HG02678 (cell line): ENCODE measurements around the gene TMEM207.

Source experiments
- ATAC-seq: cut with Tn5 transposase; IDR thresholded peaks from one replicate; pipeline ENCODE4 v1.9.1; 2021; ENCODE audit warnings: mild to moderate bottlenecking, moderate library complexity; ENCODE audit not compliant: unreplicated experiment

Gene TMEM207

GRCh38 chr3:190444576-190445145 lies 5.0 kb downstream of the TMEM207 start:
- ATAC-seq: no peak

DNA sequence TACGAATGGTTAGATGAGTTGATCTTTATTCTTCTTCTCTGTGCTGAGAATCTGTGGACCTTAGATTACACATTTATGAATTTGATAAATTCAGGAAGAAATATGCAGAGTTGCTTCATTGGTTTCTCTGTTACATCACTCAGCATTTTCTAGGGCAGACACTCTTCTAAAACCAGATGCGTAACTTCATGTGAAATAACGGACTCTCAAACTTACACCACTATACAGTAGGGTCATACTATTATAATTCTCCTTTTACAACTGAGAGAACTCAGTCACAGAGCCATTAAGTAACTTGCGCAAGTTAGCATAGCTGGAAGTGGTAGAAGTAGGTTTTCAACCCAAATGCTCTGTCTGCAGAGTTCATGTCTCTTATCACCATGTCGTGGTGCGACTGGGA lies 5.7 kb downstream of the TMEM207 start:
- ATAC-seq: no peak

DNA sequence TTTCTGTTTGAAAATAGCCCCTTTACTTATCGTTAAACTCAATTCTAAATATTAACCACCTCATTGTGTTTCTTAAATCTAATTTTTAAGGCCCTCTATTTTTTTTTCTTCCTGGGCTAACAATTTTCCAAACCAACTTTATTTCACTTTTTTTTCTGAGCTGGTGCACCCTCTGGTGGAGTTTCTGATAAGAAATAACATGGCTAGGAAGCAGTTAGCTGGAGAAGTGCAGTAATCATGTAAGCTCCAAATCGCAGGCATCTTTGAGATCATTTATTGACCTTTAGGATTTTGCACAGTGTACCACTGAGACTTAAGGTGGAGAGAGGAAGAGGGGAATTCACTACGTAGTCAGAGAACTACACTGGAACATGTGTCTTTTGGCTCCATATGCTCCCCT lies 6.4 kb downstream of the TMEM207 start:
- ATAC-seq: no peak

GRCh38 chr3:190442240-190442639 lies 7.5 kb downstream of the TMEM207 start:
- no peak for ATAC-seq

DNA sequence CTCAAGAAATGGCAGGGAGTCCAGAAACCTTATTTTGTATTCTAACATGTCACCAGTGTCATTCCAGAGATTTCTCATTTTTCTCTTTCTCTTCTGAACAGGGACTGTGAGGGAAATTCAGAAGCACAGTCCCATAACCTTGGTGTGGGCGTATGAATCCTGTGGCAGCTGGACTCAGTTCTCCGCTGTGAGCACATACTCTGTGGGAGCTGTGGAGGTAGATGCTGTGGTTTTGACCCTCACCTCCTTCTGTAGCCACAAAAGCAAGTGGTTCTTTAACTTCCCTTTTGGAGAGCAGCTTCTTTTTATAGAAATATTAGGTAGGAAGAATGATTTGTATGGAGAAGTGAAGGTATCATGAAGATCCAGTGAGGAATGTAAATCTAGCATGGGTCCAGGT lies 13.4 kb downstream of the TMEM207 start:
- ATAC-seq: no peak

DNA sequence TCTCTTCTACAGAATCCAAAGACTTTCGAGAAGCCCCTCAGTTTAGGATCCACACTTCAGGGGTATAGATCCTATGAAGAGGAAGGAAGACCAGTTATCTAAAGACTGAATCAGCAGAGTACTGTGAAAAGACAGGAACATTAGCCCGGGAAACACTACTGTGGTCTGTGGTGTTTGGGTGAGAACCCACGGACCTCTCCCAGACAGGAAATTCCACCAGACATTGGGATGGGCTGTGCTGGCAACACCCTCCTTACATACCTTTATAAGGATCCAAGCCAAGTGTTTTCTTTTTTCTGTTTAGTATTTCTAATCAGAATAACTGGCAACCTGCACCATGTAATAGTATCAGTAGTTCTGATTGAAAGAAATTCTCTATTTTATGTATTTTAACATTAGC lies 14.1 kb downstream of the TMEM207 start:
- no peak for ATAC-seq

GRCh38 chr3:190433626-190434025 lies 16.1 kb downstream of the TMEM207 start:
- ATAC-seq: no peak

GRCh38 chr3:190432216-190432615 lies 17.5 kb downstream of the TMEM207 start:
- ATAC-seq: no peak

GRCh38 chr3:190430906-190431305 lies 18.8 kb downstream of the TMEM207 start:
- ATAC-seq: no peak

- ATAC-seq: no peak
Observed at GRCh38 chr3:190429681-190430080, 20.0 kb downstream of the TMEM207 start.

DNA sequence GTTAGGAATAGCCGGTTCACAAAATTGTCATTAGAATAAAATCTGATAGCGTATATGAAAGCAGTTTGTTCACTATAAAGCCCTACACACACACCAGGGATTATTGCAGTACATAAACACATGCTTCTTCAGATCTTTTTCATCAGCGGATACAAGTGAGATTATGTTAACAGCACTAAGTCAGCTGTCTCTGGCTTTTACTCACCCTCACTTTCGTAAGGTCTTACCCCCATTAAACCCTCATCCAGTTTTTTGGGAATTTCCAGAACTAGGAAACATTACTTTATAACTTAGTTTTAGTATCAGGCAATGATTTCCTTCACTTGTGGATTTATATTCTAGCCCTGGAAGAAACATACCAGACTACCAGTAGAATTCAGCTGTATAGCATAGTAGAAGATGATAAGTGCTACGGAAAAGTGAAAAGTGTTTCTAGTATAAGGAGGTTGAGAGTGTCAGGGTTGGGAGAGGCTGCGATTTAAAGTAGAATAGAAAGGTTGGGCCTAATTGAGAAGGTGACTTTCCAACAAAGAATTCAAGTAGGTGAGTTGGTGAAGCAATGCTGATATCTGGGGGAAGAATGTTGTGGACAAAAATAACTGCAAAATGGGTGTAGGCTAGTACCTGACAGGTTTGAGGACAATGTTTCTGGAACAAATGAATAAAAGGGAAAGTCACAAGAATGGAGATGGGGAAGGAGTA lies 22.7 kb downstream of the TMEM207 start:
- ATAC-seq: no peak

- ATAC-seq: no peak
Observed at GRCh38 chr3:190425833-190426232, 23.9 kb downstream of the TMEM207 start.

DNA sequence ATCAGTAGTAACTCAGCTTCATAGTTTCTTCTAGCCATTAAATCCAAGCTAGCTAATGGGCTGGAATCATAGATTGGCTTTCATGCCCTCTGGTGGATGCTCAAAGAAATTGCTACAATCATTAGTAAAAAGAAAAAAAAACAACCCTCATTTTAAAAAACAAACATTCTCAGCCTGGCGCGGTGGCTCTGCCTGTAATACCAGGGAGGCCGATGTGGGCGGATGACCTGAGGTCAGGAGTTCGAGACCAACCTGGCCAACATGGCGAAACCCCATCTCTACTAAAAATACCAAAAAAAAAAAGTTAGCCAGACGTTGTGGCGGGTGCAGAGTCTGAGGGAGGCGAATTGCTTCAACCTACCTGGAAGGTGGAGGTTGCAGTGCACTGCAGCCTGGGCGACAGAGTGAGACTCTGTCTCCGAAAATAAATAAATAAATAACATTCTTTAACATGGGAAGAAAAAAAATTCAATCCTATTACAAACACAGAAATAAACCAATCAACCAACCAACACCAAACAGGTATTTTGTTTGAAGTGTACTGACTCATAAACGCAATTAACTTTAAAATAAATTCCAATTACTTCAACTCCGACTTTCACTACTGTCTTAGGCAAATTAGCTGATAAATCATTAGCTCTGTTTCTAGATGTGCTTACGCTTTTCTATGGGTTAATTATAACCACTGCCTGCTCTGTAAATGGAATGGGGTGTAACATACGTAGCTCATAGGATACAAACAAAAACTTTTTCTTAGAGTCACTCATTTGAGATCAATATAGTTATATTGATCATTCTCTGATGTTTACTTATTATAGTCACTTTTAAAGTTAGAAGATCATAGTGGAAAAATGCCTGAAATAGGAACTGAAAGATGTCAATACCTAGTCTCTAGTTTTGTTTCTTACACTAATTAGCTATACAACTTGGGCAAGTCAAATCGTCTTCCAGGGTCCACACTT lies 24.9 kb downstream of the TMEM207 start:
- peak; percentile 66 for ATAC-seq

DNA sequence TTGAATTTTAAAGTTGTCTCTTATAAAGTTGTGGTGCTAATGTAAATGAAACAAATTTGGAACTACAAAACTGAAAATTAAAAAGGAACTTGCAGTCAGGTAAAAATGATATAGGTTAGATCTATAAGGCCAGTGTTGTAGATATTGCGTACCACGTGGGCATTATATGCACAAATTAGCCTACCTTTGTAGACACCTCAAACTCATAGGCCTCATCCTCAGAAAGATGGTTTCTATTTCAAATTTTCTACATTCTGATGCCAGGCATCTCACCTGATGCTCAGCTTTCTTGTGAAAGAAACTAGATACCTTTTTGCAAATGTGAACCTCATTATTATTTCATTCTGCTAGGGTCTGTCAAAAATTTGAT lies 25.6 kb downstream of the TMEM207 start:
- ATAC-seq: peak; percentile 4

- no peak for ATAC-seq
Observed at GRCh38 chr3:190414297-190414696, 35.4 kb downstream of the TMEM207 start.

DNA sequence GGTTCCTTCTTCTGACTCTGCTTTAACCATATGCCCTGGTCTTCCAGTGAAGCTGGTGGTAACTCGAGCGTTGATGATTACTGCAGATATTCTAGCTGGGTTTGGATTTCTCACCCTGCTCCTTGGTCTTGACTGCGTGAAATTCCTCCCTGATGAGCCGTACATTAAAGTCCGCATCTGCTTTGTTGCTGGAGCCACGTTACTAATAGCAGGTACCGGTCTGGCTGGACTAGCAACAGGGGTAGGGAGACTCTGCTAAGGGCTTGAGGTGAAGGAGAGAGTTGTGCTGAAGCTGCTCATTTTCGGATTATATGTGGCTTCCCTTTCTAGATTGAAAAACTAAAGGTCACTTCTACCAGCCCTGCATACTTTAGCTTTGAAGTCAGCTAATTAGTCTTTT lies 45.0 kb downstream of the TMEM207 start:
- ATAC-seq: no peak

DNA sequence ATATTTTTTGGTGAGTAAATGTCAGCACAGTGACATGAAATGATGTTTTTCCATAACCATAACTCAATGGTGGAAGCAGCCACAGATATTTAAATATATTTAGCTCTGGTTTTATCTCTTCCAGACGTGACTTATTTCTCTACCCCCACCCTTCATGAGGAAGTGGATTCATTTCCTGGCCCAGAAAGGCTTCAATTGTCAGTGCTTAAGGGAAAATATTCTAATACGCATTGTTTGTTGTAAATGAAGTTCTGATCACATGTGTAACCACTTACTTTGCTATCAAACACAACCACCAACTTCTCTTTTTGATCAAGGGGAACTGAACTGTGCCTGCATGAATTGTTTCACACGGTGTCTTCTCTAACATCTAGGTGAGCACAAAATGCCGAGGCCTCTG lies 47.7 kb downstream of the TMEM207 start:
- ATAC-seq: no peak

- no peak for ATAC-seq
Observed at GRCh38 chr3:190399677-190400076, 50.0 kb downstream of the TMEM207 start.

DNA sequence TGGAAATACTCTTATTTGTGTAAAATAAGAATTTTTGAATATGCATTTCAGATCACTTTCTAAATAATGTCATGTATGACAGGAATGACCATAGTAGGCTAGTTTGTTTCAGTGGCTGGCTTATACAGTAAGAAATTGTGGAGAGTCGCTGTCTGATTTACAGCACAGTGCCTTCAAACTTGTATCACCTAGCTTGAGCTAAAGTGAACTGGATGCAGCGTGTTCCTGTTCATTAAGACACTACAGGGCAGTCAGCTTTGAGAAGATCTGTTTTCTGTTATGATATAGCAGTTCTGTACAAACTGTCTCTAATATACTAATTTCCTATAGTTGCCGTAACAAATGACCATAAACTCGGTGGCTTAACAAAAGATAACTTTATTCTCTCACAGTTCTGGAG lies 51.8 kb downstream of the TMEM207 start:
- no peak for ATAC-seq

GRCh38 chr3:190396001-190396400 lies 53.7 kb downstream of the TMEM207 start:
- no peak for ATAC-seq

DNA sequence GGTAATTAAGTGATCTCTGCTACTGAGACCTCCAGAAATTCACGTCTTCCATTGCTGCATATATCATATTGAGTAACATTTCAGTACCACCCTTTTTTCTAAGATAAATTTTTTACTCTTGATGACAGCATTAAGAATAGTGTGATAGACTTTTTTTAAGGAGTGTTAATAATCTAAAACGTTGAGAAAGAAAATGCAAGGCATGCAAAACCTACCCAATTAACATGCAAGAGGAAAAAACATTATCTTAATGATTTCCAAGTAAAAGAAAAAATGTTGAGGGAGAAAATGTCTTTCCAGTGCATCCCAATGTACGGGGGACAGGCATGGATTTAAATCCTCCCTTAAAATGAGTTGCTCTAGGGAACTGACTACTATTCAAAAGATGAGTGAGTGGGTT lies 61.0 kb downstream of the TMEM207 start:
- no peak for ATAC-seq
